ENCODE results near the gene TM4SF5. TPM values are rescaled to one million over a fixed set of nuclear protein-coding genes. Genes with fewer than 3 reads are reported as not detected.

TM4SF5 gene
- total RNA-seq, 1 experiment from 2014 or later, result not detected

GRCh38 chr17:4766723-4767122 is 5.0 kb upstream of the TM4SF5 start:
- H4K20me1 ChIP-seq (ENCODE audit: insufficient read depth), result no peaks in the 10 kb centered on the region
- H3K79me2 ChIP-seq (ENCODE audit: insufficient read depth, low read length), result no peaks in the 10 kb centered on the region
- H3K9ac ChIP-seq (ENCODE audit: low read length), result no peak overlapping the region
- no peak for TF ChIP-seq POLR2AphosphoS5 (IDR thresholded peaks at IDR 0.05; ENCODE audit: low read depth, low read length)
- TF ChIP-seq, protein P1, sequence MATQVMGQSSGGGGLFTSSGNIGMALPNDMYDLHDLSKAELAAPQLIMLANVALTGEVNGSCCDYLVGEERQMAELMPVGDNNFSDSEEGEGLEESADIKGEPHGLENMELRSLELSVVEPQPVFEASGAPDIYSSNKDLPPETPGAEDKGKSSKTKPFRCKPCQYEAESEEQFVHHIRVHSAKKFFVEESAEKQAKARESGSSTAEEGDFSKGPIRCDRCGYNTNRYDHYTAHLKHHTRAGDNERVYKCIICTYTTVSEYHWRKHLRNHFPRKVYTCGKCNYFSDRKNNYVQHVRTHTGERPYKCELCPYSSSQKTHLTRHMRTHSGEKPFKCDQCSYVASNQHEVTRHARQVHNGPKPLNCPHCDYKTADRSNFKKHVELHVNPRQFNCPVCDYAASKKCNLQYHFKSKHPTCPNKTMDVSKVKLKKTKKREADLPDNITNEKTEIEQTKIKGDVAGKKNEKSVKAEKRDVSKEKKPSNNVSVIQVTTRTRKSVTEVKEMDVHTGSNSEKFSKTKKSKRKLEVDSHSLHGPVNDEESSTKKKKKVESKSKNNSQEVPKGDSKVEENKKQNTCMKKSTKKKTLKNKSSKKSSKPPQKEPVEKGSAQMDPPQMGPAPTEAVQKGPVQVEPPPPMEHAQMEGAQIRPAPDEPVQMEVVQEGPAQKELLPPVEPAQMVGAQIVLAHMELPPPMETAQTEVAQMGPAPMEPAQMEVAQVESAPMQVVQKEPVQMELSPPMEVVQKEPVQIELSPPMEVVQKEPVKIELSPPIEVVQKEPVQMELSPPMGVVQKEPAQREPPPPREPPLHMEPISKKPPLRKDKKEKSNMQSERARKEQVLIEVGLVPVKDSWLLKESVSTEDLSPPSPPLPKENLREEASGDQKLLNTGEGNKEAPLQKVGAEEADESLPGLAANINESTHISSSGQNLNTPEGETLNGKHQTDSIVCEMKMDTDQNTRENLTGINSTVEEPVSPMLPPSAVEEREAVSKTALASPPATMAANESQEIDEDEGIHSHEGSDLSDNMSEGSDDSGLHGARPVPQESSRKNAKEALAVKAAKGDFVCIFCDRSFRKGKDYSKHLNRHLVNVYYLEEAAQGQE (IDR thresholded peaks at IDR 0.05; ENCODE audit: low read depth), result no peak
- TF ChIP-seq EZH2phosphoT487 (IDR thresholded peaks at IDR 0.05; ENCODE audit: borderline replicate concordance), result no peak
- no peak for TF ChIP-seq SIN3A (IDR thresholded peaks at IDR 0.05; ENCODE audit: low read depth)
- no peak for TF ChIP-seq ELF1 (IDR thresholded peaks at IDR 0.05; ENCODE audit: borderline replicate concordance, low read depth)
- TF ChIP-seq ZNF274 (IDR thresholded peaks at IDR 0.05; ENCODE audit: low read depth, low read length), result no peak
- TF ChIP-seq SRF (IDR thresholded peaks at IDR 0.05; ENCODE audit: low read depth), result no peak
- TF ChIP-seq SP1 (IDR thresholded peaks at IDR 0.05; ENCODE audit: low read depth), result no peak
- TF ChIP-seq, protein P2, sequence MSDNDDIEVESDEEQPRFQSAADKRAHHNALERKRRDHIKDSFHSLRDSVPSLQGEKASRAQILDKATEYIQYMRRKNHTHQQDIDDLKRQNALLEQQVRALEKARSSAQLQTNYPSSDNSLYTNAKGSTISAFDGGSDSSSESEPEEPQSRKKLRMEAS (IDR thresholded peaks at IDR 0.05), result no peak
- no peak for TF ChIP-seq FOSL1 (IDR thresholded peaks at IDR 0.05; ENCODE audit: low read depth)
- TF ChIP-seq EGR1 (IDR thresholded peaks at IDR 0.05; ENCODE audit: low read depth), result no peak
- TF ChIP-seq CBX3 (IDR thresholded peaks at IDR 0.05; ENCODE audit: low read depth), result no peak
- TF ChIP-seq, protein P3, sequence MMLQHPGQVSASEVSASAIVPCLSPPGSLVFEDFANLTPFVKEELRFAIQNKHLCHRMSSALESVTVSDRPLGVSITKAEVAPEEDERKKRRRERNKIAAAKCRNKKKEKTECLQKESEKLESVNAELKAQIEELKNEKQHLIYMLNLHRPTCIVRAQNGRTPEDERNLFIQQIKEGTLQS (IDR thresholded peaks at IDR 0.05), result no peak
- no peak for TF ChIP-seq EZH2 (IDR thresholded peaks at IDR 0.05)
- no peak for TF ChIP-seq YY1 (IDR thresholded peaks at IDR 0.05; ENCODE audit: extremely low read depth, insufficient replicate concordance, low read depth, low read length)
- no peak for TF ChIP-seq JUND (IDR thresholded peaks at IDR 0.05)
- no peak for TF ChIP-seq POLR2A (IDR thresholded peaks at IDR 0.05; ENCODE audit: borderline replicate concordance, extremely low read depth, insufficient read depth, insufficient read length)
- ATAC-seq (no peak), DNase-seq (ENCODE audit: low read depth, low spot score) (no peak)
- H3K36me3 ChIP-seq (ENCODE audit: control insufficient read depth in 1 of 2, insufficient read depth in 2 of 2, low read length in 2 of 2), result no peaks in the 10 kb centered on the region
- H3K9me2 ChIP-seq (ENCODE audit: insufficient read depth), result no peaks in the 10 kb centered on the region
- CTCF ChIA-PET, result no interaction called here
- H3K27ac ChIP-seq (ENCODE audit: low read depth, low read length), result no peak overlapping the region
- BruUV-seq (replicated peaks), result no TSS peak
- H3K27me3 ChIP-seq (ENCODE audit: insufficient read depth, low read length), result no peaks in the 10 kb centered on the region
- H3K4me3 ChIP-seq (replicated peaks in 1 of 2; ENCODE audit: low read depth in 1 of 2, low read length in 2 of 2), result no peak overlapping the region
- RAD21 ChIA-PET (ENCODE audit: low non-redundant PET in 1 of 2, low total read pairs in 2 of 2, uncharacterized antibody in 2 of 2, unreplicated experiment in 2 of 2), result no interaction called here
- H3K9me3 ChIP-seq (ENCODE audit: control insufficient read depth in 1 of 2, insufficient read depth in 1 of 2, low read depth in 1 of 2, low read length in 2 of 2), result no peaks in the 10 kb centered on the region
- H3K4me2 ChIP-seq (ENCODE audit: low read length), result no peak overlapping the region
- POLR2A ChIA-PET, result no interaction called here
- H2AFZ ChIP-seq (ENCODE audit: low read depth, low read length, poor library complexity, severe bottlenecking), result no peak overlapping the region
- intact Hi-C loops (cut with micrococcal nuclease), result no loop called here
- H3K4me1 ChIP-seq (ENCODE audit: control insufficient read depth in 1 of 2, insufficient read depth in 2 of 2, low read length in 2 of 2), result peaks cover 2 to 14% of the 10 kb centered on the region in 2 experiments; a peak in 3 of 4 replicates
